PC-9 (cell line): ENCODE data around the gene CHRNA4. TPM values are rescaled to one million over a fixed set of nuclear protein-coding genes. Genes with fewer than 3 reads are reported as not detected.

Experiments
- BruUV-seq: library from RNA; stranded (reverse); fragments of 400-500 nt; replicated peaks from 2 replicates; lab custom pipeline; 2021; lab: Mats Ljungman, UMichigan
- CTCF ChIA-PET: fragments of 300-600 bp; sonication (Branson Sonifier 250); formaldehyde crosslinking; loops from one replicate; lab custom pipeline; 2022; ENCODE audit warnings: antibody characterized with exemption; lab: Charles Lee
- POLR2A ChIA-PET: fragments of 300-600 bp; sonication (Branson Sonifier 250); formaldehyde crosslinking; loops from one replicate; lab custom pipeline; 2022; ENCODE audit warnings: antibody characterized with exemption; ENCODE audit not compliant: unreplicated experiment; lab: Charles Lee
- DNase-seq, 2 experiments: peaks; one replicate each; pipeline versions ENCODE4 v3.0.0 to v3.0.0-alpha.2; 2015 to 2022; ENCODE audit warnings: mixed read lengths in 1 of 2
- H2AFZ ChIP-seq: fragments of 200-600 bp; sonication (generic); 2 replicates; pipeline ENCODE4 v1.8.1; 2017; ENCODE audit warnings: antibody characterized with exemption
- H3F3A ChIP-seq: fragments of 200-600 bp; sonication (generic); 2 replicates; pipeline ENCODE4 v1.8.1; 2017; ENCODE audit warnings: antibody characterized with exemption, mild to moderate bottlenecking, low read depth; ENCODE audit not compliant: insufficient read depth
- H3K27ac ChIP-seq: fragments of 200-600 bp; sonication (generic); 2 replicates; pipeline ENCODE4 v1.6.1; 2016; ENCODE audit warnings: mixed run types
- H3K27me3 ChIP-seq: fragments of 200-600 bp; sonication (generic); 2 replicates; pipeline ENCODE4 v1.6.1; 2016; ENCODE audit warnings: low read depth, mixed run types; ENCODE audit not compliant: insufficient read depth
- H3K36me3 ChIP-seq: fragments of 200-600 bp; sonication (generic); 2 replicates; pipeline ENCODE4 v1.6.1; 2016; ENCODE audit warnings: low read depth, mixed run types
- H3K4me1 ChIP-seq: fragments of 200-600 bp; sonication (generic); replicated peaks from 2 replicates; pipeline ENCODE4 v1.6.1; 2016; ENCODE audit warnings: mixed run types; ENCODE audit not compliant: insufficient read depth
- H3K4me2 ChIP-seq: fragments of 200-600 bp; sonication (generic); 2 replicates; pipeline ENCODE4 v1.6.1; 2017; ENCODE audit warnings: mixed run types
- H3K4me3 ChIP-seq: fragments of 200-600 bp; sonication (generic); 2 replicates; pipeline ENCODE4 v1.6.1; 2016; ENCODE audit warnings: mixed run types
- H3K79me2 ChIP-seq: fragments of 200-600 bp; sonication (generic); 2 replicates; pipeline ENCODE4 v1.6.1; 2017; ENCODE audit warnings: low read depth, mixed run types
- H3K9me2 ChIP-seq: fragments of 200-600 bp; sonication (generic); 2 replicates; pipeline ENCODE4 v1.8.1; 2017; ENCODE audit warnings: mild to moderate bottlenecking; ENCODE audit not compliant: insufficient read depth
- H3K9me3 ChIP-seq: fragments of 200-600 bp; sonication (generic); 2 replicates; pipeline ENCODE4 v1.8.1; 2016; ENCODE audit warnings: low read depth; ENCODE audit not compliant: insufficient read depth
- H4K20me1 ChIP-seq: fragments of 200-600 bp; sonication (generic); 2 replicates; pipeline ENCODE4 v1.8.1; 2017; ENCODE audit not compliant: insufficient read depth
- EZH2 ChIP-seq: fragments of 200-600 bp; sonication (generic); IDR thresholded peaks from 2 replicates; pipeline ENCODE4 v1.8.0; 2017; ENCODE audit warnings: antibody characterized with exemption, low read depth
- intact Hi-C: fragments of 100-400 bp; cut with micrococcal nuclease; formaldehyde crosslinking; loops from one replicate; pipeline ENCODE4 v1.10.0; 2022; ENCODE audit not compliant: unreplicated experiment
- total RNA-seq: library from RNA; stranded (reverse); gene quantifications from 2 replicates; pipeline ENCODE4 v1.2.3, GENCODE V29; 2021
- TF ChIP-seq, protein P1 (sequence below): fragments of 200-600 bp; sonication (generic); conservative IDR thresholded peaks from 2 replicates; pipeline ENCODE4 v1.6.1; 2017; ENCODE audit warnings: mixed run types, antibody characterized with exemption, mild to moderate bottlenecking, moderate library complexity

The CHRNA4 gene
- total RNA-seq, 1 experiment from 2014 or later, result not detected

GRCh38 chr20:63296531-63297299, 64.4 kb downstream of the CHRNA4 start:
- H3K9me3 ChIP-seq, result peaks cover 3% of the 10 kb centered on the region; the same call in 1 of the 2 replicates
- H2AFZ ChIP-seq, result no peak overlapping the region
- no peaks in the 10 kb centered on the region for H3F3A ChIP-seq
- H3K27ac ChIP-seq, result no peak overlapping the region
- H3K9me2 ChIP-seq, result no peaks in the 10 kb centered on the region
- no peak overlapping the region for H3K4me3 ChIP-seq
- DNase-seq, result no peak
- no TSS peak for BruUV-seq
- no peak overlapping the region for H3K4me2 ChIP-seq
- CTCF ChIA-PET, result no interaction called here
- peaks cover 3% of the 10 kb centered on the region; the same call in 1 of the 2 replicates for H4K20me1 ChIP-seq
- no peaks in the 10 kb centered on the region for H3K4me1 ChIP-seq
- no peaks in the 10 kb centered on the region for H3K79me2 ChIP-seq
- intact Hi-C loops, result no loop called here
- POLR2A ChIA-PET, result no interaction called here
- no peaks in the 10 kb centered on the region for H3K36me3 ChIP-seq
- peaks cover 74% of the 10 kb centered on the region for H3K27me3 ChIP-seq
- TF ChIP-seq, protein P1, sequence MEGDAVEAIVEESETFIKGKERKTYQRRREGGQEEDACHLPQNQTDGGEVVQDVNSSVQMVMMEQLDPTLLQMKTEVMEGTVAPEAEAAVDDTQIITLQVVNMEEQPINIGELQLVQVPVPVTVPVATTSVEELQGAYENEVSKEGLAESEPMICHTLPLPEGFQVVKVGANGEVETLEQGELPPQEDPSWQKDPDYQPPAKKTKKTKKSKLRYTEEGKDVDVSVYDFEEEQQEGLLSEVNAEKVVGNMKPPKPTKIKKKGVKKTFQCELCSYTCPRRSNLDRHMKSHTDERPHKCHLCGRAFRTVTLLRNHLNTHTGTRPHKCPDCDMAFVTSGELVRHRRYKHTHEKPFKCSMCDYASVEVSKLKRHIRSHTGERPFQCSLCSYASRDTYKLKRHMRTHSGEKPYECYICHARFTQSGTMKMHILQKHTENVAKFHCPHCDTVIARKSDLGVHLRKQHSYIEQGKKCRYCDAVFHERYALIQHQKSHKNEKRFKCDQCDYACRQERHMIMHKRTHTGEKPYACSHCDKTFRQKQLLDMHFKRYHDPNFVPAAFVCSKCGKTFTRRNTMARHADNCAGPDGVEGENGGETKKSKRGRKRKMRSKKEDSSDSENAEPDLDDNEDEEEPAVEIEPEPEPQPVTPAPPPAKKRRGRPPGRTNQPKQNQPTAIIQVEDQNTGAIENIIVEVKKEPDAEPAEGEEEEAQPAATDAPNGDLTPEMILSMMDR, result no peak
- no peak for TF ChIP-seq EZH2

DNA sequence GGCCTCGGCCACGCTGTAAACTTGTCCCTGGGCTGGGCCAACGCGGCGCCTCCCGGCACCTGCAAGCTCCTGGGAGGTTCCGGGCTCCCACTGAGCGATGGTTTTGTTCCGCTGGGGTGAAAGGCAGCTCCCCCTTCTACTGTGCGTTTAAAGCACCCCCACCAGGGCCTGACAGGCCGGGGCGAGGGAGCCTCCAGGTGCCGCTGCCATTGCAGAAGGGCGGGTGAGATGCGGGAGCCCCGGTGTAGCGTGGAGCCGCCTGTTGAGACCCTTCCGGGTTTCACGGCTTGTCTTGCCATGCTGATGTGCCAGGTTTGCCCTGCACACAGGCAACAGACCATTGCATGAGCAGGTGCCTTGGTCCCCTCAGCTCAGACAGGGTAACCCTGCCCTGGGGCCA, 65.3 kb downstream of the CHRNA4 start:
- Histone ChIP-seq H3K79me2 (no peaks in the 10 kb centered on the region), H3K4me3 (no peak overlapping the region), H2AFZ (no peak overlapping the region), H4K20me1 (peaks cover 3% of the 10 kb centered on the region), H3K36me3 (no peaks in the 10 kb centered on the region), H3K4me1 (no peaks in the 10 kb centered on the region), H3K9me2 (no peaks in the 10 kb centered on the region), H3K27ac (no peak overlapping the region), H3F3A (no peaks in the 10 kb centered on the region), H3K27me3 (peaks cover 65% of the 10 kb centered on the region), H3K4me2 (no peak overlapping the region), H3K9me3 (no peaks in the 10 kb centered on the region)
- TF ChIP-seq, protein P1, result no peak
- TF ChIP-seq EZH2, result no peak
- POLR2A ChIA-PET, result no interaction called here
- CTCF ChIA-PET, result no interaction called here
- no peak for DNase-seq
- BruUV-seq, result no TSS peak
- intact Hi-C loops, result no loop called here

GRCh38 chr20:63295422-63295821, 65.7 kb downstream of the CHRNA4 start:
- H3K4me2 ChIP-seq, result no peak overlapping the region

More at GRCh38 chr20:63295422-63295821, 65.7 kb downstream of the CHRNA4 start:
- intact Hi-C loops, result no loop called here
- Histone ChIP-seq H3K79me2 (no peaks in the 10 kb centered on the region), H3K9me3 (no peaks in the 10 kb centered on the region), H3K4me3 (no peak overlapping the region), H3K27ac (no peak overlapping the region), H3F3A (no peaks in the 10 kb centered on the region), H3K9me2 (no peaks in the 10 kb centered on the region), H3K27me3 (peaks cover 61% of the 10 kb centered on the region), H3K4me1 (no peaks in the 10 kb centered on the region), H2AFZ (no peak overlapping the region), H4K20me1 (peaks cover 3% of the 10 kb centered on the region), H3K36me3 (no peaks in the 10 kb centered on the region)
- ChIA-PET CTCF (no interaction called here), POLR2A (interaction anchor here (0.7 kb wide), 1 partner anchor 10 kb away, joined by 3 read pairs; no protein-coding TSS in a partner anchor)
- BruUV-seq, result no TSS peak
- DNase-seq, result no peak
- TF ChIP-seq EZH2, result no peak
- TF ChIP-seq, protein P1, result no peak
